NCI-H446 (cell line): Measurements from ENCODE around the gene PRKCQ.

ENCODE experiments used
- DNase-seq, 2 experiments: peaks; one replicate each; lab custom pipeline; 2025; lab: John Stamatoyannopoulos, UW

The PRKCQ gene

DNA sequence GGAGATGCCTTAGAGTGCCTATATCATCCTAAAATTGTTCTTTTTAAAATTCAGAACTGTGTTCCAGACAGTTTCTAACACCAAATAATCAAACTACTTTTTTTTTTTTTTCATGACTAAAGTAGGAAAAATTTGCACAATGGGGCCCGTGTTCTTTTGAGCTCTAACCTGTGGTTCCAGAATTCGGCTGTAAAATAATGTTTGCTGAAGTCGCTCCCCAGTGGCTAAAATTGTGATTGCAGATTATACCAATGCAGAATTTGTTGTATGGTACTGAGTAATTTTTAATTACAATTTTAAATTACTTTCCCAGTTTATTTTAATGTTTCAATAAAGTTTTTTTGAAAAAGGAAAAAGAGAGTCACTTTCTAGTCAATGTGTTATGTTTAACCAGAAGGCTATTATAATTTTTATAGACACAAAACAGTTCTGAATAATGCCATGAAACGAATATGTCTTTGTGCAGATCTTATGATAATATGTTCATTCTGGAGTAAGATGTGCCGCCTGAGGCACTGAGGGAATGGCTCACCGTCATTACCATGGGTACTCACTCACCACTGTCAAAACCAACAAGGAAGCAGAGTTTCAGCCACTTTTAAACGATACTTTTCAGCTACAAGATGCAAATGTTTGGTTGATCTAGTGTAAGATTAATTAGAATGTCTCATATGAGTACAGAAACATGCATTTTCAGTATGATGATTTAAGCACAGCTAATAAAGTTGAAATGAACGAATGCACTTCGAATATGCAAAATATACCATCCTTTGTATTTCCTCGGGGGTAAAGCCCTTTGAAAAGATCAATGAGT lies 173.6 kb downstream of the PRKCQ start:
- DNase-seq: no peak

DNA sequence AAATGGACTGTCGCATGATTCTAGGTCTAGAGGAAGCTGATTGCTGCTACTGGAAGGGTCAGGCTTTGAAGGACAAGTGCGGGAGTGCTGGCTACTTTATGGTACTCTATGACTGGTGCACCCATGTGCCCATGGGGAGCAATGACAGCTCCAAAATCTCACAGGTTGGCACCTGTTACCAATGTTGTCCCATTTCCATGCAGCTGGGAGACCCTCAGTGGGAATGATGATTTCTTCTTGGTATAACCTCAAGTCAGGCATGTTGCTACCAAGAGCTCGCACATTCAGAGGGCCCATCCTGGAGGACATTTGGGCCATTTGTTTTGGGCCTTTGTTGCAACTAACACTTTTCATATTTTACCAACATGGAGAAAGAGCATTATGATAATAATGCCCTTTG lies 174.4 kb downstream of the PRKCQ start:
- no peak for DNase-seq

- DNase-seq: no peak
Measured at GRCh38 chr10:6404127-6405072, 175.7 kb downstream of the PRKCQ start.

- DNase-seq: no peak
Measured at GRCh38 chr10:6402960-6403359, 177.1 kb downstream of the PRKCQ start.

DNA sequence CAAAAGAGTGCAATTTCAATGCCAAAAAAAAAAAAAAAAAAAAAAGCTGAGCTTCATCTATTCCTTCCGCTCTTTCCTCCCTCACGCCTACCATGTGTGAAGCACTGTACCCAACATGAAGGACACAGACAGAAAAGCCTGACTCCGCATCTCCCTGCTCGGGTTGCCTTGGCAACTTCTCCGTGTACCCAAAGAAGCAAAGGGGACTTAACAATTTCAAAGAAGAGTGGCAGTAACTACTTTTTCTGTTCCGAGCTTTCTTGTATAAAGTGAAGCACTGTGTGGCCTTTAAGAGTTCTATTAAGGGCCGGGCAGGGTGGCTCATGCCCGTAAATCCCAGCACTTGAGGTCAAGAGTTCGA lies 177.7 kb downstream of the PRKCQ start:
- no peak for DNase-seq

DNA sequence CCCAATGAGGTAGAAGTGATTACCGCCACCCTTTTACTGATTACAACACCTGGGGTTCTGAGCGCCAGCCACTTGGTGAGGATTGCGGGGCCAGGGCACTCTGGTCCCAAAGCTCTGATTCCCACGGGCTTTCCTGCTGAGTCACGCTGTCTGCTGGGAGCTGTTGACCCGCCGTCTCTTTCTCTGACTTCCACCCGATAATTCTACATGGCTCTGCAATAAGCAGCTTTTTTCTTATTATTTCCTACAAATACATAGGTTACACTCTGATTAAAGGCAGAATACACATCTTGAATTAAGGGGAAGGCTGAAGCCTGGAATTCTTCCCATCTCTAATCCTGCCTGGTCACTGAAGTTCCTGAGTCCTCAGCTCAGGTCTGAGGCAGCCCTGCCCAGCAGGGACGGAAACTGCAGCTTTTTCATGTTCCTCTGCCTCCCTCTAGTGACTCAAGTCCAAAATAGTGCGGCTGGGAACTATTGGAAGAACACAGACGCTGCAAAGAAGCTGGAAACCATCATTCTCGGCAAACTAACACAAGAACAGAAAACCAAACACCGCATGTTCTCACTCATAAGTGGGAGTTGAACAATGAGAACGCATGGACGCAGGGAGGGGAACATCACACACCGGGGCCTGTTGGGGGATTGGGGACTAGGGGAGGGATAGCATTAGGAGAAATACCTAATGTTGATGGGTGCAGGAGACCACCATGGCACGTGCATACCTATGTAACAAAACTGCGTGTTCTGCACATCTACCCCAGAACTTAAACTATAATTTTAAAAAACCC lies 178.3 kb downstream of the PRKCQ start:
- peak in 1 of 2 experiments; percentile 72 for DNase-seq

GRCh38 chr10:6400821-6401465 lies 179.1 kb downstream of the PRKCQ start:
- DNase-seq: no peak

DNA sequence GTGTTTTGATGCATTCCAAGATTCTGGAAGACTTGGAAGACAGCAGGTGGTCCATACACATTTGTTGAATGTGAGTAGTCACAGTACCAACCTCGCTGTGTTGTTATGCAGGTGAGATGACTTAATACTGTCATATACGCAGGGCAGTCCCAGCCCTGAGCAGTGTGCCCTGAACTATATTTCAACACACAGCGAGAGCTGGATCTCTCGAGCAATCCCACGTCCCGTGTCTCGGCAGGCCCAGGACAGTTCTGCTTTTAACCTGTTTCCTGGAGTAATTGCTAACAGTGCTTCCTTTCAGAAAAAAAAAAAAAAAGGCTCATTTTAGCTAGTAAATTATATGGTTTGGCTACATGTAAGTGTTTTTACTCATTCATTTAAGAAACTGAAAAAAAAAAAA lies 179.7 kb downstream of the PRKCQ start:
- no peak for DNase-seq

GRCh38 chr10:6399879-6400278 lies 180.2 kb downstream of the PRKCQ start:
- DNase-seq: no peak

- DNase-seq: no peak
Measured at GRCh38 chr10:6399231-6399741, 180.8 kb downstream of the PRKCQ start.

DNA sequence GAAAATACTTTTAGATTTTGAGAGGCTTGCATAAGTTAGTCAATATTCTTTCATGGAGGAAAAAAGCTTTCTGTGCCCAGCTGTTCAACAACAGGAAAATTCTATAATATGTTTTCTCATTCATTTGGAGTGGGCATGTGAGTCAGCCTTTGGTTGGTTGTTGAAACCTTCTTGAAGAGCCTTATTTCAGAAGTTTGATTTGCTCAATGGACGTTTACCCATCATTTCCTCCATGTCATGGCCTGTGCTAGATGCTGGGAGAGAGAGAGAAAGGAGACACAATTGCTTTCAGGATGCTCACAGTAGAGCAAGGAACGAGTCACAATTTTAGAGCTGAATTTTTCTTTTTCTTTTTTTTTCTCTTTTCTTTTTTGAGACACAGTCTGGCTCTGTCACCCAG lies 181.7 kb downstream of the PRKCQ start:
- DNase-seq: no peak

DNA sequence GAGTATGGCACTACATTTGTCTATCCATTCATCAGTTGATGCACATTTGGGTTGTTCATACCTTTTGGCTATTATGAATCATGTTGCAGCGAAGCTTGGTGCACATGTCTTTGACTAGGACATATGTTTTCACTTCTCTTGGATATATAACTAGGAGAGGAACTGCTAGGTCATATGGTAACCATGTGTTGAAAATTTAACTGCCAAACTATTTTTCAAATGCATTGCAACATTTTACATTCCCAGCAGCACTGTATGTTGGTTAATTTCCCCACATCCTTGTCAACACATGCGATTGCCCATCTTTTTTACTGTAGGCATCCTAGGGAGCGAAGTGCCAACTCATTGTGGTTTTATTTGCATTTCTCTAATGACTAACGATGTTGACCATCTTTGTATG lies 183.4 kb downstream of the PRKCQ start:
- no peak for DNase-seq

GRCh38 chr10:6396226-6396625 lies 183.8 kb downstream of the PRKCQ start:
- no peak for DNase-seq

- no peak for DNase-seq
Measured at GRCh38 chr10:6395606-6396005, 184.5 kb downstream of the PRKCQ start.

DNA sequence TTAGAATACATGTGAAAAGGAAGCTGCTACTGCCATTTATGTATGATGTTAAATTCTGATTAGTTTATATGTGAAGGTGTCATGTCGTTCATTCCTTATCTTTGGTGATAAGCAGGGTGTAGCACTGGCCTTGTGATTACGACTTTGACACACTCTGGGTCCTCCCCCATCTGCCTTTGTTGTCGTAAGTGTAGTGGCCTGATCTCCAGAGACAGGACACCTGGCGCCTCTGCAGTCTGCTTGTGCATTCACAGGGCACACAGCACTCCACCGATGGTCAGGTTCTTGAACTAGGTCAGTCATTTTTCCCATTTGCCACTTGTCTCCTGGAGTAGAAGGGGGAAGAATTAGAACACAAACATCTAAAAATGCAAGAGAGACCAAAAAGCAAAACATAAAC lies 186.0 kb downstream of the PRKCQ start:
- DNase-seq: no peak

GRCh38 chr10:6393168-6393567 lies 186.9 kb downstream of the PRKCQ start:
- DNase-seq: no peak

- no peak for DNase-seq
Measured at GRCh38 chr10:6390213-6390845, 189.7 kb downstream of the PRKCQ start.

DNA sequence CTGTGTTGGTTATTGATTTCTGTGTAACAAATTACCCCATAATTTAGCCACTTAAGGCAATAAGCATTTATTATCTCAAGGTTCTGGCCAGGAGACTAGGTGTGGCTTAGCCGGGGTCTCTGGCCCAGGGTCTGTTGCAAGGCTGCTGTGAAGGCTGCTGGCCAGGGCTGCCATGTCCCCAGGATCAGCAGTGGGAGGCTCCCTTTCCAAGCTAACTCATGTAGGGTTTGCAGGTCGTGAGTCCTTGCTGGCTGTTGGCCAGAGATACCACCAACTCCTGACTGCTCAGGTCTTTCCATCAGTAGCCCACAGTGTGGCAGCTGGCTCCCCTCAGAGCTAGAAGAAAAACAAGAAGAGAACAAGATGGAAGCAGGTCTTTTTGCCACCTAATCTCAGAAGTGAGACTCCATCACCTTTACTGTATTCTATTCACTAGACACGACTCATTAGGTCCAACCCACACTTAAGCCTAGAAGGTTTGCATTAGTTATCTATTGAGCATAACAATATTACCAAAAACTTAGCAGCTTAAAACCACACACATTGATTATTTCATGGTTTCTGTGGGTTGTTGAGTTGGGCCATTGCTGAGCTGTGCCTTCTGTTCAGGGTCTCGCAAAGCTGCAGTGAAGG lies 191.7 kb downstream of the PRKCQ start:
- DNase-seq: no peak

DNA sequence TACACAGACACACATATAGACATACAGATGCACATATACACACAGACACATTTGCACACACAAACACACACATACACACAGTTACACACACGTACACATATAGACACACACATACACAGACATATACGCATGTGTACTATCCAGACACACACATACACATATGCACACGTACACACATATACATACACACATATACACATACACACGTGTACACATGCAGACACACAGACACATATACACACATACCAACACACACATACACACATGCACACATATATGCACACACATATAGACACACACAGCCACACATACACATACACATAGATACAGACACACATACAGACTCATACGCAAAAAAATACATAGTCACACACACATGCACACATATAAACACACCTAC lies 193.1 kb downstream of the PRKCQ start:
- DNase-seq: no peak

DNA sequence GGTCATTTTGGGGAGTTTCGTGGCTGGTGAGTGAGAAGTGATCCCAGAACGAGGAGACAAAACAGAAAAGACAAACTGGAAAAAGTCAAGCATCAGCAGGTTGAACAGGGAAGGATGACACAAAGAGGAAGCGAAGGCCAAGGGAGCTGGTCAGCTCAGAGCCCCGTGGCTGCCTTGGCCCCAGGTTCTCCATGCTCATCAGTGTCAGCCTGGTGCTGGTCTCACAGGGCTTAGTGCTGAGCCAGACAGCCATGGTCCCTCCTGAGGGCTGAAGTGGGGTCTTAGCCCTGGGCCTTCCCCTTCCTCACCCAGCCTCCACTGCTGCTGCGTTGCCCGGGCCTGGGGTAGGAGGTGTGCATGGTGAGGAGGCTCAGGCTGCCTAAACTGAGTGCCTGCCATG lies 193.7 kb downstream of the PRKCQ start:
- no peak for DNase-seq

- DNase-seq: no peak
Measured at GRCh38 chr10:6385665-6386064, 194.4 kb downstream of the PRKCQ start.
